ENCODE data around the gene FGGY.

GRCh38 chr1:59767119-59767518, 470.2 kb downstream of the FGGY start:
- TF ChIP-seq POLR2A (IDR thresholded peaks at IDR 0.05; ENCODE audit: low read depth) (no peak), CTCF (IDR thresholded peaks at IDR 0.05) (no peak)

All from esophagus muscularis mucosa (tissue), 3 donors.